Measurements from ENCODE around the gene TANC1. TPM values are rescaled to one million over a fixed set of nuclear protein-coding genes. Genes with fewer than 3 reads are reported as not detected.

The TANC1 gene
- total RNA-seq, 2 donors from 2014 or later, result 51.8 to 58.9 TPM

- H3K9me3 ChIP-seq, result no peaks in the 10 kb centered on the region
- H3K36me3 ChIP-seq, result peaks cover 6% of the 10 kb centered on the region
- peaks cover 0 to 2% of the 10 kb centered on the region in 2 donors for H3K4me1 ChIP-seq
- no peak overlapping the region for H3K27ac ChIP-seq
- no peak overlapping the region for H3K4me3 ChIP-seq
- no peak for DNase-seq (ENCODE audit: low spot score)
- no peaks in the 10 kb centered on the region for H3K27me3 ChIP-seq
- no peak for TF ChIP-seq CTCF (IDR thresholded peaks at IDR 0.05)
These were observed 287.7 kb downstream of the TANC1 start for GRCh38 chr2:159256159-159256558.

GRCh38 chr2:159262226-159262625 is 293.8 kb downstream of the TANC1 start:
- no peaks in the 10 kb centered on the region for H3K36me3 ChIP-seq
- H3K4me3 ChIP-seq, result no peak overlapping the region
- H3K9me3 ChIP-seq, result no peaks in the 10 kb centered on the region
- H3K4me1 ChIP-seq, result peaks cover 0 to 15% of the 10 kb centered on the region in 2 donors
- no peak for DNase-seq (ENCODE audit: low spot score)
- H3K27ac ChIP-seq, result peak overlapping the region; percentile 16 to 61
- H3K27me3 ChIP-seq, result no peaks in the 10 kb centered on the region
- TF ChIP-seq CTCF (IDR thresholded peaks at IDR 0.05), result no peak

- peaks cover 0 to 15% of the 10 kb centered on the region in 2 donors for H3K4me1 ChIP-seq
These were observed 294.5 kb downstream of the TANC1 start for GRCh38 chr2:159262904-159263303.

GRCh38 chr2:159265171-159265576 is 296.7 kb downstream of the TANC1 start:
- H3K27me3 ChIP-seq, result no peaks in the 10 kb centered on the region
- DNase-seq (ENCODE audit: low spot score), result no peak
- no peaks in the 10 kb centered on the region for H3K36me3 ChIP-seq
- no peaks in the 10 kb centered on the region for H3K9me3 ChIP-seq
- H3K27ac ChIP-seq, result no peak overlapping the region
- H3K4me1 ChIP-seq, result peaks cover 0 to 15% of the 10 kb centered on the region in 2 donors
- H3K4me3 ChIP-seq, result no peak overlapping the region
- no peak for TF ChIP-seq CTCF (IDR thresholded peaks at IDR 0.05)

More at GRCh38 chr2:159262904-159263303, 294.5 kb downstream of the TANC1 start:
- DNase-seq (ENCODE audit: low spot score), result no peak
- Histone ChIP-seq H3K27ac (peak overlapping the region; percentile 16 to 61), H3K9me3 (no peaks in the 10 kb centered on the region), H3K27me3 (no peaks in the 10 kb centered on the region), H3K4me3 (no peak overlapping the region), H3K36me3 (no peaks in the 10 kb centered on the region)
- no peak for TF ChIP-seq CTCF (IDR thresholded peaks at IDR 0.05)

GRCh38 chr2:159266554-159266953 is 298.1 kb downstream of the TANC1 start:
- DNase-seq (ENCODE audit: low spot score), result no peak
- Histone ChIP-seq H3K9me3 (no peaks in the 10 kb centered on the region), H3K27me3 (no peaks in the 10 kb centered on the region), H3K4me1 (peaks cover 0 to 15% of the 10 kb centered on the region in 2 donors), H3K4me3 (no peak overlapping the region), H3K27ac (no peak overlapping the region), H3K36me3 (peaks cover 8% of the 10 kb centered on the region)
- no peak for TF ChIP-seq CTCF (IDR thresholded peaks at IDR 0.05)

- peaks cover 8% of the 10 kb centered on the region for H3K36me3 ChIP-seq
- DNase-seq (ENCODE audit: low spot score), result no peak
- no peak for TF ChIP-seq CTCF (IDR thresholded peaks at IDR 0.05)
- no peaks in the 10 kb centered on the region for H3K27me3 ChIP-seq
- no peak overlapping the region for H3K27ac ChIP-seq
- H3K9me3 ChIP-seq, result no peaks in the 10 kb centered on the region
- H3K4me3 ChIP-seq, result no peak overlapping the region
- H3K4me1 ChIP-seq, result peaks cover 0 to 6% of the 10 kb centered on the region in 2 donors
These were observed 299.5 kb downstream of the TANC1 start for GRCh38 chr2:159267921-159268320.

Data from right atrium auricular region (tissue), 2 donors.